ENCODE results near the gene KDM5B.

KDM5B gene

DNA sequence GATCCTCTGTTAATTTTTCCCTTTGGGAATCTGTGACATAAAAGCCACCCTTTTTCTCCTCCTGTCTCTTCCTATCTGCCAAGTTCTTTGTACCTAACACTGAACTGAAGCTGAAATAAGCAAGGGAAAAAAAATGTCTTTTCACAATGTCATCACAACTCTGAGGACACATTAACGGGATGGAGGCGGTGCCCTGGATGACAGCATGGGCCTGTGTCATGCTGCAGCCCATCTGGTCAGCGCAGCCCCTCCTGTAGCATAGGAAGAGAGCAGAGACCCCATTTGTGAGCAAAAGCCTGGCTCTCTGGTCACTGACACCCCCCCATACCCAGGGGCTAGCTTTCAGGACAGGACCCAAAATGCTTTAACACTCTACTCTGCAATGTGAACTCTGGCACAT is 120.4 kb downstream of the KDM5B start:
- TF ChIP-seq, protein P1, sequence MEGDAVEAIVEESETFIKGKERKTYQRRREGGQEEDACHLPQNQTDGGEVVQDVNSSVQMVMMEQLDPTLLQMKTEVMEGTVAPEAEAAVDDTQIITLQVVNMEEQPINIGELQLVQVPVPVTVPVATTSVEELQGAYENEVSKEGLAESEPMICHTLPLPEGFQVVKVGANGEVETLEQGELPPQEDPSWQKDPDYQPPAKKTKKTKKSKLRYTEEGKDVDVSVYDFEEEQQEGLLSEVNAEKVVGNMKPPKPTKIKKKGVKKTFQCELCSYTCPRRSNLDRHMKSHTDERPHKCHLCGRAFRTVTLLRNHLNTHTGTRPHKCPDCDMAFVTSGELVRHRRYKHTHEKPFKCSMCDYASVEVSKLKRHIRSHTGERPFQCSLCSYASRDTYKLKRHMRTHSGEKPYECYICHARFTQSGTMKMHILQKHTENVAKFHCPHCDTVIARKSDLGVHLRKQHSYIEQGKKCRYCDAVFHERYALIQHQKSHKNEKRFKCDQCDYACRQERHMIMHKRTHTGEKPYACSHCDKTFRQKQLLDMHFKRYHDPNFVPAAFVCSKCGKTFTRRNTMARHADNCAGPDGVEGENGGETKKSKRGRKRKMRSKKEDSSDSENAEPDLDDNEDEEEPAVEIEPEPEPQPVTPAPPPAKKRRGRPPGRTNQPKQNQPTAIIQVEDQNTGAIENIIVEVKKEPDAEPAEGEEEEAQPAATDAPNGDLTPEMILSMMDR (IDR thresholded peaks at IDR 0.05; ENCODE audit: low read depth, low read length, missing control alignments) = no peak
- no peak for DNase-seq (ENCODE audit: low read depth)
- H3K4me3 ChIP-seq (ENCODE audit: low read depth, low read length) = no peak overlapping the region

GRCh38 chr1:202687370-202687769 is 120.9 kb downstream of the KDM5B start:
- DNase-seq (ENCODE audit: low read depth) = no peak
- TF ChIP-seq, protein P1 (IDR thresholded peaks at IDR 0.05; ENCODE audit: low read depth, low read length, missing control alignments) = no peak
- no peak overlapping the region for H3K4me3 ChIP-seq (ENCODE audit: low read depth, low read length)

DNA sequence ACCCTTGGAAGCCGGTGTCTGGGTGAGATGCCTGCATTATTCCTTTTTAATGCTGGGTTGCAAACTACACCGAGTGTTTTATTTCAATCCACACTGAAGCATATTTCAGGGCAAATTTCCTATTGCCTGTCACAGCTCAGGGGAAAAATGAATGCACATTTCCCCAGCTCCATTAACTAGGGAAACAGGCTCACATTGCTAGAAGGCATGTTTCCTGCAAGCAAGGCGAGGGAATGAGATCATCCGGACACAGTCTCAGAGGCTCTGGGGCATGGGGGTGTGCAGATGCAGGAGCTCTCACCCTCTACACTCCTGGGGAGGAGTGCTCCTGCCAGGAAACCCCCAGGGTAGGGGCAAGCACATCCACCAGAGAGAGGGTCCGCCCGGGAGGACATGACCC is 122.6 kb downstream of the KDM5B start:
- DNase-seq (ENCODE audit: low read depth) = no peak
- TF ChIP-seq, protein P1 (IDR thresholded peaks at IDR 0.05; ENCODE audit: low read depth, low read length, missing control alignments) = no peak
- no peak overlapping the region for H3K4me3 ChIP-seq (ENCODE audit: low read depth, low read length)

DNA sequence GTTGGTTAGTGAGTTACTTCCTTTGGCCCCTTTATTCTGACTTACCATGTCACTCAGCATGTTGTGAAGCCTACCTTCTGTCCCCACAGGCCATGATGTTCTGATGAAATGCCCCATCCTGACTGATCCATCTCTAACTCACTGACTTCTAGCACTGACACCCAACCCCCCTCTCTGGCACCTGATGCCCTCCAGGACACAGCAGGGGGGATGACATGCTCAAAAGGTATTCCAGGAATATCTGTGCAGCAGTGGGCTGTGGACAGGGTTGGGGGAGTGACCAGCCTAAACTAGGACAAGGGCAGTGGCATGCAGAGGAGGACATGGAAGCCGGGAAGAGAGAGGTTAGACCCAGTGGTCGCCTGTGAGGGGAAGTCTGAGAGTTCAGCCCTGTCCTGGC is 123.5 kb downstream of the KDM5B start:
- TF ChIP-seq, protein P1 (IDR thresholded peaks at IDR 0.05; ENCODE audit: low read depth, low read length, missing control alignments) = no peak
- no peak for DNase-seq (ENCODE audit: low read depth)
- H3K4me3 ChIP-seq (ENCODE audit: low read depth, low read length) = no peak overlapping the region

DNA sequence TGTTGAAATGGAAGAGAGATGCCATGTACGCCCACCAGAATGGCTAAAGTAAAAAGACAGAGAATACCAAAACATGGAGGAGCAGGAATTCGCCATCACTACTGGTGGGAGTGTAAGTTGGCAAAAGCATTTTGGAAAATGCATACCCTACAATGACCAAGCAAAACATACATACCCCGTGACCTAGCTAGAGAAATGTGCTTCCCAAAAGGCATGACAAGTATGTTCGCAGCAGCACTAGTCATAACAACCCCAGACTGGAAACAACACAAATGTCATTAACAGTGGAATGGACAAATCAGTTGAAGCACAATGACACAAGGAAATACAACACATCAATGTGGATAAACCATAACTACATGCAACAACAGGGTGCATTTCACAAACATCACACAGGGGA is 125.2 kb downstream of the KDM5B start:
- DNase-seq (ENCODE audit: low read depth) = no peak
- no peak overlapping the region for H3K4me3 ChIP-seq (ENCODE audit: low read depth, low read length)
- TF ChIP-seq, protein P1 (IDR thresholded peaks at IDR 0.05; ENCODE audit: low read depth, low read length, missing control alignments) = no peak

DNA sequence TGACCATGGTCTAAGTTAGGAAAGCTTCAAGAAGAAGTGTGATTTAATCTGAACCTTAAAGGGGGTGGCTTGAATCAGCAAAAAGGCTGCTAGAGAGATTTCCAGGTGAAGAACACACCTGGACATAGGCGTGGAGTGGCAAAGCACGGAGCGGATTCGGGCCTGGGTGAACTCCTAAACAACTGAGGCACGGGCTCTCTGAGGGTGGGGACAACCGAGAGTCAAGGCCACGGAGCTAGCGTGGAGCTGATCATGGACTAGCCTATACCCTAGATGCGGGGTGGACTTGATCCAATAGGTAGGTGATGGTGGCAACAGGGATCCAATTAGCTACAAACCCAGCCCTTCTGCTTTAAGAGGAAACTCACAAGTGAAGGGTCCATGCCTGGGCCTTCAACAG is 125.7 kb downstream of the KDM5B start:
- no peak overlapping the region for H3K4me3 ChIP-seq (ENCODE audit: low read depth, low read length)
- no peak for DNase-seq (ENCODE audit: low read depth)
- TF ChIP-seq, protein P1 (IDR thresholded peaks at IDR 0.05; ENCODE audit: low read depth, low read length, missing control alignments) = no peak

DNA sequence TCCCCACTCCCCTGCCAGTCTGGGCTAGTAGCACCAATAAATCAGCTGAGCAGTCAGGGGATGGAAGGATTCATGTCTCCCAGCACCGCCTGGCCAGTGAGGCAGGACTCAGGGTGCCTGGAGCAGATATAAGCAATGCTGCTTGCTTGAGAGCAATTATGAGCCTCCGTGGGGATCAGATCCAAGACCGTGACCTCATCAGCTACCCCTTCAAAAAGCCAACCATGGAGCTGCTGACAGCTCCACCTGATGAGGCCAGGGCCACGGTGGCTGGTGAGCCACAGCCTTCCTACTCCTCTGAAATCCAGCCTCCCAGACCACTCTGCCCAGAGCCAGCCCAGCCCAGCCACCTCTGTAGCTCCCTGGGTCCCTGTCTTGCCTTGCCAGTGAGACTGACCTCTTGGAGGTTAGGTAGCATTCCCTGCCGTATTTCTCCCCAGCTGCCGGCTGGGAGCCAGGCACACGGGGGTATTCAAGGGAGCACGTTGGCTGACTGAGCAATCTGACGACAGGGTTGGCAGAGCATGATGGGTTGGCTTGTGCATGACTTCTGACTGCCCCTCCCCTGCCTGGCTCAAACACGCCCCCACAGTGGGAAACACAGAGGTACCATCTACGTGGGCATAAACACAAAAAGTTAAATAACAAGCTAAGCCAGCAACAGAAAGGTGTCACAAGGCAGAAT is 126.3 kb downstream of the KDM5B start:
- no peak overlapping the region for H3K4me3 ChIP-seq (ENCODE audit: low read depth, low read length)
- TF ChIP-seq, protein P1 (IDR thresholded peaks at IDR 0.05; ENCODE audit: low read depth, low read length, missing control alignments) = no peak
- DNase-seq (ENCODE audit: low read depth) = no peak
